Measurements from ENCODE around the gene P2RX3.

The P2RX3 gene

GRCh38 chr11:57373146-57373545 lies 35.0 kb downstream of the P2RX3 start:
- DNase-seq (ENCODE audit: low read depth) = no peak

- no peak for DNase-seq (ENCODE audit: low read depth)
These were observed 36.8 kb downstream of the P2RX3 start for GRCh38 chr11:57374966-57375365.

- DNase-seq (ENCODE audit: low read depth) = no peak
These were observed 37.3 kb downstream of the P2RX3 start for GRCh38 chr11:57375490-57375889.

- DNase-seq (ENCODE audit: low read depth) = no peak
These were observed 38.2 kb downstream of the P2RX3 start for GRCh38 chr11:57376095-57377090.

GRCh38 chr11:57377107-57377506 lies 39.0 kb downstream of the P2RX3 start:
- no peak for DNase-seq (ENCODE audit: low read depth)

GRCh38 chr11:57378186-57378585 lies 40.0 kb downstream of the P2RX3 start:
- DNase-seq (ENCODE audit: low read depth) = no peak

GRCh38 chr11:57379732-57380131 lies 41.6 kb downstream of the P2RX3 start:
- DNase-seq (ENCODE audit: low read depth) = no peak

- DNase-seq (ENCODE audit: low read depth) = no peak
These were observed 42.8 kb downstream of the P2RX3 start, which contains the start of gene PRG3 for GRCh38 chr11:57380975-57381374. PRG3 (minus strand) TSS chr11:57381150; CDS start chr11:57380708, 442 bp downstream.

- DNase-seq (ENCODE audit: low read depth) = no peak
These were observed 48.2 kb downstream of the P2RX3 start for GRCh38 chr11:57386178-57386940.

GRCh38 chr11:57387289-57388030 lies 49.3 kb downstream of the P2RX3 start:
- no peak for DNase-seq (ENCODE audit: low read depth)

GRCh38 chr11:57390535-57390934 lies 52.4 kb downstream of the P2RX3 start, which contains the start of gene PRG2:
PRG2 (minus strand) TSS chr11:57390650; CDS start chr11:57389944, 706 bp downstream.
- no peak for DNase-seq (ENCODE audit: low read depth)

- DNase-seq (ENCODE audit: low read depth) = no peak
These were observed 53.0 kb downstream of the P2RX3 start for GRCh38 chr11:57391111-57391510.

- DNase-seq (ENCODE audit: low read depth) = no peak
These were observed 53.4 kb downstream of the P2RX3 start for GRCh38 chr11:57391539-57391938.

GRCh38 chr11:57392066-57392762 lies 54.1 kb downstream of the P2RX3 start:
- DNase-seq (ENCODE audit: low read depth) = no peak

- DNase-seq (ENCODE audit: low read depth) = no peak
These were observed 54.6 kb downstream of the P2RX3 start for GRCh38 chr11:57392763-57393105.

- DNase-seq (ENCODE audit: low read depth) = no peak
These were observed 56.2 kb downstream of the P2RX3 start for GRCh38 chr11:57394203-57394965.

- DNase-seq (ENCODE audit: low read depth) = no peak
These were observed 57.9 kb downstream of the P2RX3 start for GRCh38 chr11:57395905-57396623.

GRCh38 chr11:57396744-57397143 lies 58.6 kb downstream of the P2RX3 start:
- DNase-seq (ENCODE audit: low read depth) = no peak

GRCh38 chr11:57397394-57397990 lies 59.3 kb downstream of the P2RX3 start:
- DNase-seq (ENCODE audit: low read depth) = no peak

GRCh38 chr11:57399221-57399620 lies 61.1 kb downstream of the P2RX3 start:
- DNase-seq (ENCODE audit: low read depth) = no peak
